Activated naive CD4-positive, alpha-beta T cell treated with anti-CD3 and anti-CD28 coated beads, Interleukin-2, amount 50 U/mL, for 24 hours (primary cell): ENCODE data around the gene TAMALIN.

Experiments used
- H3K27ac Mint-ChIP-seq: one replicate; pipeline ENCODE4 v1.8.0; 2021; ENCODE audit warnings: mild to moderate bottlenecking, mixed read lengths
- H3K27me3 Mint-ChIP-seq: one replicate; pipeline ENCODE4 v1.8.0; 2021; ENCODE audit warnings: mixed read lengths
- H3K36me3 Mint-ChIP-seq: one replicate; pipeline ENCODE4 v1.8.0; 2021; ENCODE audit warnings: mixed read lengths
- H3K4me1 Mint-ChIP-seq: one replicate; pipeline ENCODE4 v1.8.0; 2021; ENCODE audit warnings: mixed read lengths
- H3K4me3 Mint-ChIP-seq: one replicate; pipeline ENCODE4 v1.8.0; 2021; ENCODE audit warnings: mild to moderate bottlenecking, mixed read lengths
- H3K9me3 Mint-ChIP-seq: one replicate; pipeline ENCODE4 v1.8.0; 2021; ENCODE audit warnings: mixed read lengths

The TAMALIN gene

GRCh38 chr12:52059582-52060497 lies 53.1 kb downstream of the TAMALIN start:
- no peak overlapping the region for H3K27ac Mint-ChIP-seq
- H3K27me3 Mint-ChIP-seq: no peaks in the 10 kb centered on the region
- H3K4me3 Mint-ChIP-seq: no peak overlapping the region
- no peaks in the 10 kb centered on the region for H3K36me3 Mint-ChIP-seq
- no peaks in the 10 kb centered on the region for H3K9me3 Mint-ChIP-seq
- peaks cover 3% of the 10 kb centered on the region for H3K4me1 Mint-ChIP-seq

- no peak overlapping the region for H3K4me3 Mint-ChIP-seq
- no peak overlapping the region for H3K27ac Mint-ChIP-seq
- no peaks in the 10 kb centered on the region for H3K9me3 Mint-ChIP-seq
- no peaks in the 10 kb centered on the region for H3K36me3 Mint-ChIP-seq
- no peaks in the 10 kb centered on the region for H3K27me3 Mint-ChIP-seq
- peaks cover 3% of the 10 kb centered on the region for H3K4me1 Mint-ChIP-seq
Measured at GRCh38 chr12:52060498-52061177, 53.9 kb downstream of the TAMALIN start.

- Mint-ChIP-seq H3K36me3 (no peaks in the 10 kb centered on the region), H3K9me3 (no peaks in the 10 kb centered on the region), H3K27me3 (no peaks in the 10 kb centered on the region), H3K4me3 (no peak overlapping the region), H3K4me1 (no peaks in the 10 kb centered on the region), H3K27ac (no peak overlapping the region)
Measured at GRCh38 chr12:52061470-52062166, 54.9 kb downstream of the TAMALIN start.

- Mint-ChIP-seq H3K4me3 (no peak overlapping the region), H3K36me3 (no peaks in the 10 kb centered on the region), H3K27me3 (no peaks in the 10 kb centered on the region), H3K4me1 (no peaks in the 10 kb centered on the region), H3K9me3 (no peaks in the 10 kb centered on the region), H3K27ac (no peak overlapping the region)
Measured at GRCh38 chr12:52062167-52063081, 55.7 kb downstream of the TAMALIN start.

GRCh38 chr12:52063082-52063924 lies 56.6 kb downstream of the TAMALIN start:
- no peaks in the 10 kb centered on the region for H3K9me3 Mint-ChIP-seq
- no peaks in the 10 kb centered on the region for H3K27me3 Mint-ChIP-seq
- H3K36me3 Mint-ChIP-seq: no peaks in the 10 kb centered on the region
- no peak overlapping the region for H3K27ac Mint-ChIP-seq
- no peaks in the 10 kb centered on the region for H3K4me1 Mint-ChIP-seq
- H3K4me3 Mint-ChIP-seq: no peak overlapping the region

- H3K4me1 Mint-ChIP-seq: peaks cover 2% of the 10 kb centered on the region
Measured at GRCh38 chr12:52063981-52064649, 57.4 kb downstream of the TAMALIN start.

More at GRCh38 chr12:52063981-52064649, 57.4 kb downstream of the TAMALIN start:
- no peaks in the 10 kb centered on the region for H3K36me3 Mint-ChIP-seq
- H3K27me3 Mint-ChIP-seq: no peaks in the 10 kb centered on the region
- no peak overlapping the region for H3K4me3 Mint-ChIP-seq
- no peak overlapping the region for H3K27ac Mint-ChIP-seq
- H3K9me3 Mint-ChIP-seq: no peaks in the 10 kb centered on the region
